ENCODE results near the gene PHIP.
A peak's percentile ranks its signal among the peaks of the same experiment; 100 is the strongest.
"Not testable (repeated sequence)": the region's sequence is repeated elsewhere in the genome, so short reads cannot be mapped to it uniquely, and the experiment has no call there.

Gene PHIP

GRCh38 chr6:79078075-79078969, at the start of gene PHIP:
Gene PHIP, minus strand, starts transcription at chr6:79078254. Its CDS starts 186 bp downstream, at chr6:79078068.
- peak; percentile 81 to 82 for DNase-seq

GRCh38 chr6:79127660-79128059, 49.6 kb upstream of the PHIP start:
- DNase-seq = no peak

- no peak for DNase-seq
Measured at GRCh38 chr6:79119217-79119616, 41.2 kb upstream of the PHIP start.

- no peak for DNase-seq
Measured at GRCh38 chr6:79117752-79118151, 39.7 kb upstream of the PHIP start.

GRCh38 chr6:79115553-79116182, 37.6 kb upstream of the PHIP start:
- DNase-seq = no peak

GRCh38 chr6:79111549-79111948, 33.5 kb upstream of the PHIP start:
- DNase-seq = no peak

GRCh38 chr6:79101164-79101563, 23.1 kb upstream of the PHIP start:
- no peak for DNase-seq

GRCh38 chr6:79100304-79100703, 22.2 kb upstream of the PHIP start:
- DNase-seq = no peak

- no peak for DNase-seq
Measured at GRCh38 chr6:79094938-79095337, 16.9 kb upstream of the PHIP start.

- not testable (repeated sequence) for DNase-seq
Measured at GRCh38 chr6:79091801-79092200, 13.7 kb upstream of the PHIP start.

GRCh38 chr6:79089552-79090404, 11.7 kb upstream of the PHIP start:
- DNase-seq = no peak

- DNase-seq = no peak
Measured at GRCh38 chr6:79084693-79085092, 6.6 kb upstream of the PHIP start.

- no peak for DNase-seq
Measured at GRCh38 chr6:79082304-79082703, 4.2 kb upstream of the PHIP start.

GRCh38 chr6:79081663-79082062, 3.6 kb upstream of the PHIP start:
- no peak for DNase-seq

GRCh38 chr6:79079561-79080041, 1.5 kb upstream of the PHIP start:
- DNase-seq = no peak

GRCh38 chr6:79077715-79078074, 359 bp downstream of the PHIP start:
- DNase-seq = no peak

GRCh38 chr6:79076782-79077641, 1.0 kb downstream of the PHIP start:
- DNase-seq = peak; percentile 77 to 80

GRCh38 chr6:79076160-79076559, 1.9 kb downstream of the PHIP start:
- no peak for DNase-seq

GRCh38 chr6:79073888-79074287, 4.2 kb downstream of the PHIP start:
- DNase-seq = no peak

- DNase-seq = no peak
Measured at GRCh38 chr6:79072640-79073181, 5.3 kb downstream of the PHIP start.

- DNase-seq = no peak
Measured at GRCh38 chr6:79071547-79071946, 6.5 kb downstream of the PHIP start.
